Naive thymus-derived CD8-positive, alpha-beta T cell (primary cell): Measurements from ENCODE around the gene VWA5A. TPM values are rescaled to one million over a fixed set of nuclear protein-coding genes. Genes with fewer than 3 reads are reported as not detected.
"Not testable (repeated sequence)": the region's sequence is repeated elsewhere in the genome, so short reads cannot be mapped to it uniquely, and the experiment has no call there.

Experiments used
- ATAC-seq, 2 donors: fragments of 150-1000 bp; cut with Tn5 transposase in 1 of 2; sonication (Bioruptor Pico), chemical (Tn5 transposase) in 1 of 2; 1 replicate in 1 of 2; 2 replicates in 1 of 2; pipeline ENCODE4 v1.10.0; 2021; ENCODE audit warnings: mild to moderate bottlenecking in 2 of 2, moderate library complexity in 2 of 2
- POLR2A ChIA-PET: fragments of 350-600 bp; sonication (Branson Sonifier 250); formaldehyde crosslinking; loops from one replicate; lab custom pipeline; 2021; ENCODE audit warnings: antibody characterized with exemption; lab: Charles Lee
- DNase-seq, 10 donors: peaks; one replicate each; pipeline versions ENCODE4 v3.0.0 to v3.0.0-alpha.2; 2020 to 2022
- H3K27ac Mint-ChIP-seq, 10 donors: one replicate each; pipeline ENCODE4 v1.8.0; 2020 to 2022; ENCODE audit warnings: mild to moderate bottlenecking in 10 of 10, mixed read lengths in 10 of 10, moderate library complexity in 4 of 10, inconsistent platforms in 1 of 10
- H3K27me3 Mint-ChIP-seq, 5 donors: one replicate each; pipeline ENCODE4 v1.8.0; 2021 to 2022; ENCODE audit warnings: mixed read lengths in 5 of 5
- H3K36me3 Mint-ChIP-seq, 3 donors: one replicate each; pipeline ENCODE4 v1.8.0; 2020 to 2022; ENCODE audit warnings: mixed read lengths in 3 of 3, mild to moderate bottlenecking in 2 of 3, inconsistent platforms in 1 of 3
- H3K4me1 Mint-ChIP-seq, 4 donors: one replicate each; pipeline ENCODE4 v1.8.0; 2021 to 2022; ENCODE audit warnings: mixed read lengths in 4 of 4
- H3K4me3 Mint-ChIP-seq, 10 donors: one replicate each; pipeline ENCODE4 v1.8.0; 2020 to 2022; ENCODE audit warnings: mild to moderate bottlenecking in 10 of 10, mixed read lengths in 10 of 10, moderate library complexity in 6 of 10, inconsistent platforms in 1 of 10
- H3K9me3 Mint-ChIP-seq, 9 donors: one replicate each; pipeline ENCODE4 v1.8.0; 2020 to 2022; ENCODE audit warnings: mixed read lengths in 9 of 9, mild to moderate bottlenecking in 3 of 9, inconsistent platforms in 1 of 9, moderate library complexity in 1 of 9
- polyA plus RNA-seq, 3 donors: library from polyadenylated mRNA; unstranded; fragments of 300-500 nt; fragmentation: Illumina TruSeq; gene quantifications; one replicate each; pipeline ENCODE4 v1.2.3, GENCODE V29; 2021
- total RNA-seq, 8 experiments: library from RNA in 2 of 8; stranded (reverse) in 2 of 8; gene quantifications; one replicate each; pipeline ENCODE4 v1.2.3 and lab custom pipeline; 2021 to 2026

VWA5A gene
- total and polyA plus RNA-seq, 5 experiments from 2014 or later: 5.8 to 10.8 (median 8.9) TPM

DNA sequence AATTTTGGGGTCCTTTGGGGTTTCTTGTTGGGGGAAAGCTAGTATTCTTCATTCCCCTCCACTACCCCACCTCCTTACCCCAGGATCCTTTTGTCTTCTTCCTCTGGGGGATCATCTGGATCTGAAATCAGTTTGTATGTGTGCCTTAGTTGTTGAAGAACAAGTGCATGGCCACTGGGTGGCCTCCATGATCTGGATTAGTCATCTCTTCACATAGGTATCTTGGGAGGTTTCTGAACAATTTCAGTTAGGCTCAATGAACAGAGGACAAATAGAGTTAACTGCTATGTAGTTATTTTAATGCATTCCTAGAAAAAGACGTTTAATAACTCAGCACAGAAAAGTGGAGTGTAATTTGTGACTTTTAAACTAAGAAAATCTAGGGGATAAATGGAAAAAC is 7.1 kb upstream of the VWA5A start:
- Mint-ChIP-seq H3K9me3 (no peaks in the 10 kb centered on the region), H3K36me3 (no peaks in the 10 kb centered on the region), H3K4me1 (peaks cover 0 to 2% (median 0%) of the 10 kb centered on the region in 4 donors), H3K27ac (no peak overlapping the region), H3K27me3 (peaks cover 14 to 67% (median 26%) of the 10 kb centered on the region in 5 donors), H3K4me3 (no peak overlapping the region)
- ATAC-seq: no peak
- no peak for DNase-seq
- POLR2A ChIA-PET: no interaction called here

DNA sequence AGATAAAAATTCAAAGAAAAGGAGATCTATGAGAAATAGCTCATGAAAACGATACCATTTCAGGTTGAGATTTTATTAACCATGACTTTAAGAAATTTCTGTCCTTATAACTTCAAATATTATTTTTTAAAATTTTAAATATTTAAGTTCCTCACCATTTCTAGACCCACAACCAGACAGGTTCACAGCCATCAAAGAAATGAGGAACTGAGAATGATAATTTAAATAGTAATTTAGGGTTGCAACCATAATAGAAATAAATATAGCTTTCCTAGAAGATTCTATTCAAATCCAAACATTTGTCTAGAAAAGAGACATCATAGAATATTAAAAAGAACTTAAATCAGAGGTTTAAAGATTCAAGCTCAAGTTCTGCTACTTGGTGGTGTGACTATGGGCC is 5.9 kb upstream of the VWA5A start:
- DNase-seq (no peak), ATAC-seq (no peak)
- Mint-ChIP-seq H3K4me1 (peaks cover 0 to 2% (median 0%) of the 10 kb centered on the region in 4 donors), H3K4me3 (no peak overlapping the region), H3K27ac (no peak overlapping the region), H3K36me3 (no peaks in the 10 kb centered on the region), H3K27me3 (peaks cover 12 to 56% (median 23%) of the 10 kb centered on the region in 5 donors), H3K9me3 (no peaks in the 10 kb centered on the region)
- POLR2A ChIA-PET: no interaction called here

DNA sequence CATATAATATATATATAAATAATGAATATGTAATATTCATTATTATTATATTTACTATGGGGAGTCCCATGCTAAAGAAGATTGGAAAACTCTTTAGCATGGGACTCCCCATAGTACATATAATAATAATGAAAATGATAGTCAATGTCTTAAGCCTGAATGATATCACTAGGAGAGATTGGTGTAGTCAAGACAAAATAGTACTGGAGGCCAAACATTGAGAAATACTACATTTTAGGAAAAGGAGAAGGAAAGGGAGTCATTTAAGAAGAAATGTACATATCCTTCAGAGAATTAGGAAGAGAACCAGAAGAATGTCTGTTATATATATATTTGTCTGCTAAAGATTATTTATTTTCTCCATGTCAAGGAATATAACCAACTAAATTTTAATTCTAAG is 5.0 kb upstream of the VWA5A start:
- Mint-ChIP-seq H3K27me3 (peaks cover 10 to 48% (median 20%) of the 10 kb centered on the region in 5 donors), H3K4me1 (peaks cover 0 to 8% (median 5%) of the 10 kb centered on the region in 4 donors), H3K27ac (no peak overlapping the region), H3K4me3 (no peak overlapping the region), H3K9me3 (no peaks in the 10 kb centered on the region), H3K36me3 (no peaks in the 10 kb centered on the region)
- ATAC-seq (no peak), DNase-seq (no peak)
- POLR2A ChIA-PET: no interaction called here

DNA sequence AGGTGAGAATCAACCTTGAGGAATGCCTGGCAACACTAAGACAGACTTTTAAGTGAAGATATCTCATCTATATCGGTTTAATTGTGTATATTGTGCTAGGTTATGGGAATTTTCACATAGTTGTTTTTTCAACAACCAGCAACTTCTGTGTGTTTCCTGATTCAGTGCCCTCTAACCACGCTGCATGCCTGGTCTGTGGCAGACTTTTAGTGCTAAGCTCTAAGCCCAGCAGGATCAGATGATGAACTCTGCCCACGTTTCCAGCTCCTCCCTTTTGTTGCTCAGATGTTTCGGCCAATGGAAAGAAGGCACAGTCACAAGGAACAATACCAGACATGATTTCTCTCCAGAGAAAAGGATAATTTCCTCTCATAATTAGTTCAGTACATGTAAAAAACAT is 1.4 kb upstream of the VWA5A start:
- ATAC-seq (no peak), DNase-seq (no peak)
- POLR2A ChIA-PET: no interaction called here
- peaks cover 1 to 23% (median 11%) of the 10 kb centered on the region in 5 donors for H3K27me3 Mint-ChIP-seq
- peaks cover 3 to 12% (median 9%) of the 10 kb centered on the region in 3 donors for H3K36me3 Mint-ChIP-seq
- peaks cover 4 to 32% (median 25%) of the 10 kb centered on the region in 4 donors for H3K4me1 Mint-ChIP-seq
- H3K27ac Mint-ChIP-seq: peak overlapping the region in 1 of 10 donors; percentile 44
- H3K4me3 Mint-ChIP-seq: no peak overlapping the region
- H3K9me3 Mint-ChIP-seq: no peaks in the 10 kb centered on the region

DNA sequence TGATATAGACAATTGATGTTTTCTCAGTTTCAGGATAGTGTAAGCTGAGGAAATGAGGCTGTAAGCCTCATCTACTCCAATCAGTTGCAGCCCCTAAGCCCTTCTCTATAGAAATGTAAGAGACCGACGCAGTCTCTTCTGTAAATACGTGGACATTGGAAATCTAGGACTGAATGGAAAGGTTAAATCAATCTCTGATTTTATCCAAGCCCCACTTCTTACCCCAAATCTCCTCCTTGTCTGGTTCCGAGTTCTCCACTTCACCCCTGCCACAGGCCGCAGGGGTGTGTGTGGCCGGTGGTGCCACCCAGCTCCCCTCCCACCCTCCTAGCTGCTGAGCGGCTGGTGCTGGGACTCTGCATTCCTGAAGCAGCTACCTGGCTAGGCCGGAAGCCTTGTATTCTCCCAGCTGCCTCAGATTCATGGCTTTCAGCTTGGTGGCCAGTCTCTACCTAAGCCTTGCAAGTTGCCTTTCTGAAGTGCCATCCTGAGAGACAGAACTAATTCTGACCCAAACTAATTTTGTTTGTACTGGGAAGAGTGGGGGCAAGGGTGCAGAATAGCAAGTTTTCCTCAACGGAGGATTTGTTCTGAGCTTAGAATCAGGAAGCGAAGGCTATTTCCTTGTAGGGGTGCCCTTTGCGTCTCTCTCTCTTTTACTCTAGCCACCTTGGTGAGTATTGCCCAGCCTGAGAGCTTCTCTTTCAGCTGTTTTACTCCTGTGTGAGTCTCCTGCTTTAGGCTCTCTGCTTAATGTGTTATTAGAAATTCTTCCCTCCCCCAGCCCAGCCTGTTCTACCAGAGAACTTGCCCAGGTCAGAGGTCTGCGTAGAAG is 749 bp downstream of the VWA5A start:
- H3K4me3 Mint-ChIP-seq: peak overlapping the region; percentile 88 to 95 (median 92)
- H3K36me3 Mint-ChIP-seq: peaks cover 9 to 28% (median 25%) of the 10 kb centered on the region in 3 donors
- ATAC-seq (peak; percentile 49 to 57), DNase-seq (peak in 3 of 10 donors; percentile 3 to 12 (median 9))
- H3K27ac Mint-ChIP-seq: peak overlapping the region; percentile 23 to 91 (median 78)
- POLR2A ChIA-PET: interaction anchor here (0.6 kb wide), 1 partner anchor 23 kb away, joined by 9 read pairs; no protein-coding TSS in a partner anchor
- H3K4me1 Mint-ChIP-seq: peaks cover 4 to 32% (median 25%) of the 10 kb centered on the region in 4 donors
- H3K9me3 Mint-ChIP-seq: no peaks in the 10 kb centered on the region
- peaks cover 0 to 11% (median 4%) of the 10 kb centered on the region in 5 donors for H3K27me3 Mint-ChIP-seq

DNA sequence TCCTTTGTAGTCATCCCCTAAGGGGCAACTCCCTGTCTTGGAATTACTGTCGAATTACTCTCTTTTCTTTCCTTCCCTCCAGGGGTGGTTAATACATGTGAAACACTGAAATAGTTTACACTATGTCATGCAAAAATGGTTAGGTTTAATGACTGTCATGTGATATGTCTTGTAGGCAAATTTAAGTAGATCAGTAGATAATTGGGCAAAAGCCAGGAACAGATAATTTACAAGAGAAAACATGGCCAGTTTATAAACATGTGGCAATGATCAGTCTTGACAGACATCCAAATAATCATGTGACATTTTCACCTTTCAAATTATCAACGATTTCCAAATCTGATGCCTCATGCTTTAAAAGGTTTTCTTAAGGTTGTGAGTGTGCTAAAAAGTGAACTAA is 3.9 kb downstream of the VWA5A start:
- Mint-ChIP-seq H3K36me3 (peaks cover 9 to 46% (median 34%) of the 10 kb centered on the region in 3 donors), H3K4me1 (peaks cover 4 to 32% (median 25%) of the 10 kb centered on the region in 4 donors), H3K27me3 (no peaks in the 10 kb centered on the region), H3K9me3 (no peaks in the 10 kb centered on the region), H3K4me3 (no peak overlapping the region), H3K27ac (no peak overlapping the region)
- DNase-seq: no peak
- ATAC-seq: no peak
- POLR2A ChIA-PET: no interaction called here

DNA sequence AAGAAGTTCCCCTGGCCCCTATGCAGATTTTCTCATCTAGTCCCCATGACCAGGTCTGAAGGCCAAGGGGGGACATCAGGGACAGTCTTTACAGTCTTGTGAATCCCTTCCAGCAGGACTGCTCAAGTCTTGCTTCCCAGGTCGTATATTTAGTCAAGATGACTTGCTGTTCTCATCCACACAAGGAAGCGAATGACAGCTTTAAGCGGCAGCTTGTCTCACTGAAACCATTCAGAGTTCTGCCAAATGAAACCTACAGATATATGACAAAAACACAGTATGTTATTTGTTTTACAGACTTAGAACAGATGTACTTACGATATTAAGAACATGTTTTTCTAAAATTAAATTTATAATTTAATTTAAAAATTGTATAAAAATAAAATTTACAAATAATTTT is 5.6 kb downstream of the VWA5A start:
- Mint-ChIP-seq H3K36me3 (peaks cover 15 to 61% (median 48%) of the 10 kb centered on the region in 3 donors), H3K4me3 (no peak overlapping the region), H3K4me1 (peaks cover 3 to 20% (median 16%) of the 10 kb centered on the region in 4 donors), H3K9me3 (no peaks in the 10 kb centered on the region), H3K27me3 (no peaks in the 10 kb centered on the region), H3K27ac (no peak overlapping the region)
- ATAC-seq (no peak), DNase-seq (no peak)
- POLR2A ChIA-PET: no interaction called here

DNA sequence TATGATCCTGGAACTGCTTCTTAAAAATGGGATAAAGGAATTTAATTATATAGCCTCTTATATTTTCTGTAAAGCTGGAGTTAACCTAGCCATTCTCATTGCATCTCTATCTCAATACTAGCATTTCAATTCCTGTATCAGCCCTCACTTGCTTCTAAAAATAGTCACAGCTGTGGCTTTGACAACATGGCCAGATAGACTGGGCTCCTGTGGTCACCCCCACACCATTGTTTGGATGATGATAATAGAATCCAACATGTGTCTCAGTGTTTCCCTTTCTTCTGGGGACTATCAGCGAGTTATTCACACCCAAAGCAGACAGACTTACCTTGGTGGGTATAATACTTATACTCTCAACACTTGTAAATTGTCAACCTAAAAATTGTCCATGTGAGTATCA is 6.9 kb downstream of the VWA5A start:
- peaks cover 18 to 61% (median 48%) of the 10 kb centered on the region in 3 donors for H3K36me3 Mint-ChIP-seq
- peak overlapping the region in 2 of 10 donors; percentile 15 to 18 for H3K27ac Mint-ChIP-seq
- ATAC-seq (no peak), DNase-seq (no peak)
- no peaks in the 10 kb centered on the region for H3K9me3 Mint-ChIP-seq
- H3K4me1 Mint-ChIP-seq: peaks cover 0 to 9% (median 6%) of the 10 kb centered on the region in 4 donors
- no peak overlapping the region for H3K4me3 Mint-ChIP-seq
- POLR2A ChIA-PET: no interaction called here
- no peaks in the 10 kb centered on the region for H3K27me3 Mint-ChIP-seq

DNA sequence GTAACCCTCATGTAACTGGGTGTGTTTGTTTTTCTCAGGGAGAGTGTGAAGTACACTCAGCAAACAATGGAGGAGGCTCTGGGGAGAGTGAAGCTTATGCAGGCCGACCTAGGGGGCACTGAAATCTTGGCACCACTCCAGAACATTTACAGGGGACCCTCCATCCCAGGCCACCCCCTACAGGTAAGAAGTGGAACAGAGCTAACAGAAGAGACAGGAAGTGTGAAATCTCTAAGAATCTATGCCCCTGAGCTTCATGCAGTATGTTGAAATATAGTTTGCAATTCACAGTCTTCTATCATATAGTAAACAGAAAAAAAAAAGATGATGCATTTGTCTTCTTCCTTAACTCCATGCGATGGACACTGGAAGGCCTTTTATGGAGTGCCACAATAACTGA is 8.4 kb downstream of the VWA5A start:
- Mint-ChIP-seq H3K36me3 (peaks cover 17 to 51% (median 47%) of the 10 kb centered on the region in 3 donors), H3K27ac (peak overlapping the region in 4 of 10 donors; percentile 8 to 65 (median 40)), H3K4me3 (no peak overlapping the region), H3K27me3 (no peaks in the 10 kb centered on the region), H3K9me3 (peaks cover 0 to 8% (median 0%) of the 10 kb centered on the region in 9 donors), H3K4me1 (no peaks in the 10 kb centered on the region)
- POLR2A ChIA-PET: no interaction called here
- ATAC-seq: no peak
- DNase-seq: peak in 1 of 10 donors; percentile 4

DNA sequence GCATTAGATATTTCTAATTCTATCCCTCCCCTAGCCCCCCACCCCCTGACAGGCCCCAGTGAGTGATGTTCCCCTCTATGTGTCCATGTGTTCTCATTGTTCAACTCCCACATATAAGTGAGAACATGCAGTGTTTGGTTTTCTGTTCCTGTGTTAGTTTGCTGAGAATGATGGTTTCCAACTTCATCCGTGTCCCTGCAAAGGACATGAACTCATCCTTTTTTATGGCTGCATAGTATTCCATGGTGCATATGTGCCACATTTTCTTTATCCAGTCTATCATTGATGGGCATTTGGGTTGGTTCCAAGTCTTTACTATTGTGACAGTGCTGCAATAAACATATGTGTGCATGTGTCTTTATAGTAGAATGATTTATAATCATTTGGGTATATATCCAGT is 11.9 kb downstream of the VWA5A start:
- DNase-seq, H3K4me1 Mint-ChIP-seq, H3K4me3 Mint-ChIP-seq, POLR2A ChIA-PET, H3K27me3 Mint-ChIP-seq, H3K27ac Mint-ChIP-seq, ATAC-seq: not testable (repeated sequence)
- Mint-ChIP-seq H3K9me3 (peaks cover 0 to 13% (median 0%) of the 10 kb centered on the region in 9 donors), H3K36me3 (peaks cover 9 to 30% (median 28%) of the 10 kb centered on the region in 3 donors)

DNA sequence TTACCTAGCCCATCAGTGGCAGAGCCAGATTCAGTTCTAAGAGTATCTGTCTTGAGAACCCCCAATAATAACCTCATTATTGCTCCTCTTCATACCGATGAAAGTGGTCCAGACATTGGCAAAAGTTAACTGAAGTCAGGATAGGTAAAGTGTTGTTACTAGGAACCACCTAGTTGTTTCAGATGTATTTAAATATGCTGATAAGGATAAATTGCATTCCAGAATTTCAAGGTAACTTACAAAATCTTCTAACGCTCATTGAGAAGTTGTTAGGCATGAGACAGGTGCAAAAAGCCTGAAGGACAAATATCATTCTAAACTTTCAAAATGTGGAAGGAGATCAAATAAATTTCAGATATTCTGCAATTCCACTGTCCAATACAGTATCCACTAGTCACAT is 27.8 kb downstream of the VWA5A start:
- Mint-ChIP-seq H3K9me3 (peaks cover 0 to 12% (median 5%) of the 10 kb centered on the region in 9 donors), H3K36me3 (peaks cover 24 to 43% (median 43%) of the 10 kb centered on the region in 3 donors), H3K4me1 (peaks cover 0 to 2% (median 0%) of the 10 kb centered on the region in 4 donors), H3K4me3 (no peak overlapping the region), H3K27ac (no peak overlapping the region), H3K27me3 (no peaks in the 10 kb centered on the region)
- ATAC-seq (no peak), DNase-seq (no peak)
- POLR2A ChIA-PET: no interaction called here

DNA sequence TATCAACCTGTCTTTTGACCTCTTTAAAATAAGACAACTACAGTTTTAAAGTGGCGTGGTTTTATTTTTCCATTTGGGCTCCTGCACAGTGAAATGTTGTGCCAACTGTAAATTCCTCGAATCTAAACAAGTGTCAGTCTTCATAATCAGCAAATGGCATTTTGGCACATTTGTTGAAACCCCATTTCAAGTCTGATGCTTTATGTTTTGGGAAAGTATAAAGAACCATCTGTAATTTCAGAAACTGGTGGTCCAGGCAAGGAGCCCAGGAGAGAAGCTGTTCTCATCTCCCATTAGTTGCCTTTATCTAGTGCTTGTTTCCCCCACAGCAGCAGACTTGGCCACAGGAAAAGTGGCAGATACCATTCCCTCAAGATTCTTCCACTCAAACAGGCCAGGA is 32.7 kb downstream of the VWA5A start:
- no peaks in the 10 kb centered on the region for H3K4me1 Mint-ChIP-seq
- no peak for DNase-seq
- no peak for ATAC-seq
- no peak overlapping the region for H3K27ac Mint-ChIP-seq
- no peaks in the 10 kb centered on the region for H3K9me3 Mint-ChIP-seq
- H3K4me3 Mint-ChIP-seq: no peak overlapping the region
- POLR2A ChIA-PET: no interaction called here
- H3K36me3 Mint-ChIP-seq: peaks cover 0 to 11% (median 0%) of the 10 kb centered on the region in 3 donors
- no peaks in the 10 kb centered on the region for H3K27me3 Mint-ChIP-seq

DNA sequence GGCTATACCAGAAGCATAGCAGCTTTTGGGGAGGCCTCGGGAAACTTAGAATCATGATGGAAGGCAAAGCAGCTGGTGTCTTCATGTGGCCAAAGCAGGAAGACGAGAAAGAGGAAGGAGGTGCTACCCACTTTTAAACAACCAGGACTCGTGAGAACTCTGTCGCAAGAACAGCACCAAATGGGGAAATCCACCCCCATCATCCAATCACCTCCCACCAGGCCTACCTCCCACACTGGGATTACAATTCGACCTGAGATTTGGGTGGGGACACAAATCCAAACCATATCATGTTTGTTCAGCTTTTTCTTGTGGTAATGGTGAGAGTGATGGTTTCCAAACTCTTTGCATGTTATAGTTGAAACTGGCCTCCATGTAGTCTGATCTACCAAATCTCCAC is 35.4 kb downstream of the VWA5A start:
- ATAC-seq: no peak
- no peak overlapping the region for H3K27ac Mint-ChIP-seq
- no peak for DNase-seq
- POLR2A ChIA-PET: no interaction called here
- H3K4me3 Mint-ChIP-seq: no peak overlapping the region
- peaks cover 0 to 6% (median 0%) of the 10 kb centered on the region in 5 donors for H3K27me3 Mint-ChIP-seq
- H3K36me3 Mint-ChIP-seq: peaks cover 0 to 4% (median 0%) of the 10 kb centered on the region in 3 donors
- H3K9me3 Mint-ChIP-seq: no peaks in the 10 kb centered on the region
- H3K4me1 Mint-ChIP-seq: no peaks in the 10 kb centered on the region
